Gastroesophageal sphincter (tissue), 4 donors: ENCODE data around the gene PIGA. TPM values are rescaled to one million over a fixed set of nuclear protein-coding genes. Genes with fewer than 3 reads are reported as not detected.
"Not testable (repeated sequence)": the region's sequence is repeated elsewhere in the genome, so short reads cannot be mapped to it uniquely, and the experiment has no call there.

ENCODE experiments used
- ATAC-seq: fragments of 150-250 bp; one replicate; pipeline ENCODE4 v1.9.1; 2016; ENCODE audit warnings: mild to moderate bottlenecking, moderate library complexity
- H3K27ac ChIP-seq, 4 donors: fragments of 200-600 bp; sonication (generic) in 3 of 4; 1 replicate in 3 of 4; 2 replicates in 1 of 4; pipeline ENCODE4 v1.5.1; 2016 to 2019
- H3K27me3 ChIP-seq: fragments of 200-600 bp; sonication (generic); one replicate; pipeline ENCODE4 v1.5.1; 2019
- H3K36me3 ChIP-seq, 2 donors: fragments of 200-600 bp; sonication (generic); one replicate each; pipeline ENCODE4 v1.5.1; 2019; ENCODE audit warnings: control low read depth in 1 of 2
- H3K4me1 ChIP-seq, 3 donors: fragments of 200-600 bp; sonication (generic); 1 replicate in 2 of 3; 2 replicates in 1 of 3; pipeline ENCODE4 v1.5.1; 2016 to 2019; ENCODE audit warnings: control low read depth in 2 of 3
- H3K4me3 ChIP-seq, 2 donors: fragments of 200-600 bp; sonication (generic); one replicate each; pipeline ENCODE4 v1.5.1; 2019; ENCODE audit warnings: mild to moderate bottlenecking in 1 of 2, moderate library complexity in 1 of 2
- H3K9me3 ChIP-seq, 3 donors: fragments of 200-600 bp; sonication (generic); one replicate each; pipeline ENCODE4 v1.5.1; 2017 to 2019; ENCODE audit warnings: control low read depth in 2 of 3
- EP300 ChIP-seq: sonication (generic); formaldehyde crosslinking; IDR thresholded peaks from one replicate; pipeline ENCODE4 v1.6.1; 2017; ENCODE audit warnings: antibody characterized with exemption, mild to moderate bottlenecking
- POLR2A ChIP-seq, 2 donors: fragments of 450-650 bp; IDR thresholded peaks; one replicate each; pipeline ENCODE4 v1.6.1; 2017; ENCODE audit warnings: antibody characterized with exemption in 2 of 2, mild to moderate bottlenecking in 2 of 2, moderate library complexity in 1 of 2
- POLR2AphosphoS5 ChIP-seq: sonication (generic); formaldehyde crosslinking; IDR thresholded peaks from one replicate; pipeline ENCODE4 v1.6.1; 2017; ENCODE audit warnings: antibody characterized with exemption
- whole genome bisulfite sequencing, 2 donors: methylation state at CpG; one replicate each; pipeline ENCODE4 v1.1.5; 2018; ENCODE audit warnings: low coverage in 1 of 2; 5-methylcytosine and 5-hydroxymethylcytosine counted together
- total RNA-seq, 4 donors: library from RNA; depleted of rRNA; stranded (reverse); fragments of >200 nt; gene quantifications; one replicate each; pipeline ENCODE4 v1.1.0, GENCODE V29; 2016
- TF ChIP-seq, protein P1 (sequence below), 4 experiments: fragments of 200-600 bp in 2 of 4; fragments of 450-650 bp in 2 of 4; sonication (generic) in 1 of 4; IDR thresholded peaks; one replicate each; pipeline ENCODE4 v1.5.1; 2017 to 2019; ENCODE audit warnings: antibody characterized with exemption in 4 of 4, mild to moderate bottlenecking in 2 of 4, moderate library complexity in 2 of 4

The PIGA gene
- total RNA-seq, 4 donors from 2014 or later = 5.6 to 10.4 (median 6.6) TPM

DNA sequence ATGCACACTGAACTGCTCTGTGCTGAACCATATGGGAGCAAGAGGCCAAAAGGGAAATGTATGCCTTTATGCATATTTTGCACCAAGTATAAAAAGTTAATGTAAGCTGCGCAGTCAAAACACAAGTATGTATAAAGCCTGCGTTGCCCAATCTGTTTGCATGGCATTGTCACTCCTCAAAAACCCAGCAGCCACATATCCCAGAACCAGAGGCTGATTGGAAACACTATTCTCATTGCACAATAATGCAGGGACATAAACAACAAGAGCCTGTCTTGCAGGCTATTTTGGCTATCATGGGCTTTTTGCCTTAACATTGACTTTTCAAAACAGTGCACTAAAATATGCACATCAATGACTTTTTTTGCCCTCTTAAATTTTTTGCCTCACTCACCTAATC is 60.4 kb downstream of the PIGA start:
- ATAC-seq = no peak
- Histone ChIP-seq H3K4me3 (no peak overlapping the region), H3K4me1 (no peaks in the 10 kb centered on the region), H3K9me3 (no peaks in the 10 kb centered on the region), H3K27ac (no peak overlapping the region), H3K27me3 (no peaks in the 10 kb centered on the region), H3K36me3 (no peaks in the 10 kb centered on the region)
- WGBS, 2 donors = 60% methylated on average over 1 of the region's 2 CpGs; no CpG with 5 or more reads in 1 of the 2 donors
- TF ChIP-seq POLR2AphosphoS5 (no peak), POLR2A (IDR thresholded peaks at IDR 0.05) (no peak), EP300 (no peak)
- TF ChIP-seq, protein P1, sequence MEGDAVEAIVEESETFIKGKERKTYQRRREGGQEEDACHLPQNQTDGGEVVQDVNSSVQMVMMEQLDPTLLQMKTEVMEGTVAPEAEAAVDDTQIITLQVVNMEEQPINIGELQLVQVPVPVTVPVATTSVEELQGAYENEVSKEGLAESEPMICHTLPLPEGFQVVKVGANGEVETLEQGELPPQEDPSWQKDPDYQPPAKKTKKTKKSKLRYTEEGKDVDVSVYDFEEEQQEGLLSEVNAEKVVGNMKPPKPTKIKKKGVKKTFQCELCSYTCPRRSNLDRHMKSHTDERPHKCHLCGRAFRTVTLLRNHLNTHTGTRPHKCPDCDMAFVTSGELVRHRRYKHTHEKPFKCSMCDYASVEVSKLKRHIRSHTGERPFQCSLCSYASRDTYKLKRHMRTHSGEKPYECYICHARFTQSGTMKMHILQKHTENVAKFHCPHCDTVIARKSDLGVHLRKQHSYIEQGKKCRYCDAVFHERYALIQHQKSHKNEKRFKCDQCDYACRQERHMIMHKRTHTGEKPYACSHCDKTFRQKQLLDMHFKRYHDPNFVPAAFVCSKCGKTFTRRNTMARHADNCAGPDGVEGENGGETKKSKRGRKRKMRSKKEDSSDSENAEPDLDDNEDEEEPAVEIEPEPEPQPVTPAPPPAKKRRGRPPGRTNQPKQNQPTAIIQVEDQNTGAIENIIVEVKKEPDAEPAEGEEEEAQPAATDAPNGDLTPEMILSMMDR (IDR thresholded peaks at IDR 0.05) = no peak

GRCh38 chrX:15273275-15273674 is 62.0 kb downstream of the PIGA start:
- not testable (repeated sequence) for H3K9me3 ChIP-seq, H3K36me3 ChIP-seq, ATAC-seq, H3K27ac ChIP-seq, H3K4me3 ChIP-seq, H3K27me3 ChIP-seq, H3K4me1 ChIP-seq
- 70 to 92% methylated on average over 5 to 7 of the region's 10 CpGs for WGBS, 2 donors

DNA sequence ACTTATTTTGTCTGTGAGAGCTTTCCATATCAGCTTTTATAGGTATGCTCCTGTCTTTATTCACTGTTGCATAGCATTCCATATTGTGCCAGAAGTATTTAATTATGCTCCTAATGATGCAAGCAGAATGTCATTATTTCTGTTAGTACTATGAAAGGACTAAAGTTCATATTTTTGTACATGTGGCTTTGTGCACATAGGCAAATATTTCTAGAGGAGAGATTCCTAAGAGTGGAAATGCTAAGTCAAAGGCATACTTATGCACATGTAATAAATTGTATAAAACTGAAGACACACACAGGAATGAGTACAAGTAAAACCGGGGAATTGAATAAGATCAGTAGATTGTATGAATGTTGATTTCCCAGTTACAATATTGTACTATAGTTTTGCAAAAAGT is 63.6 kb downstream of the PIGA start:
- TF ChIP-seq, protein P1 (IDR thresholded peaks at IDR 0.05) = no peak
- no peak for TF ChIP-seq EP300
- TF ChIP-seq POLR2A (IDR thresholded peaks at IDR 0.05) = no peak
- TF ChIP-seq POLR2AphosphoS5 = no peak
- no peak overlapping the region for H3K27ac ChIP-seq
- no peaks in the 10 kb centered on the region for H3K4me1 ChIP-seq
- H3K27me3 ChIP-seq = no peaks in the 10 kb centered on the region
- no peaks in the 10 kb centered on the region for H3K36me3 ChIP-seq
- no peaks in the 10 kb centered on the region for H3K9me3 ChIP-seq
- H3K4me3 ChIP-seq = no peak overlapping the region
- 63 to 90% methylated on average over 1 of the region's 1 CpG for WGBS, 2 donors
- ATAC-seq = no peak

DNA sequence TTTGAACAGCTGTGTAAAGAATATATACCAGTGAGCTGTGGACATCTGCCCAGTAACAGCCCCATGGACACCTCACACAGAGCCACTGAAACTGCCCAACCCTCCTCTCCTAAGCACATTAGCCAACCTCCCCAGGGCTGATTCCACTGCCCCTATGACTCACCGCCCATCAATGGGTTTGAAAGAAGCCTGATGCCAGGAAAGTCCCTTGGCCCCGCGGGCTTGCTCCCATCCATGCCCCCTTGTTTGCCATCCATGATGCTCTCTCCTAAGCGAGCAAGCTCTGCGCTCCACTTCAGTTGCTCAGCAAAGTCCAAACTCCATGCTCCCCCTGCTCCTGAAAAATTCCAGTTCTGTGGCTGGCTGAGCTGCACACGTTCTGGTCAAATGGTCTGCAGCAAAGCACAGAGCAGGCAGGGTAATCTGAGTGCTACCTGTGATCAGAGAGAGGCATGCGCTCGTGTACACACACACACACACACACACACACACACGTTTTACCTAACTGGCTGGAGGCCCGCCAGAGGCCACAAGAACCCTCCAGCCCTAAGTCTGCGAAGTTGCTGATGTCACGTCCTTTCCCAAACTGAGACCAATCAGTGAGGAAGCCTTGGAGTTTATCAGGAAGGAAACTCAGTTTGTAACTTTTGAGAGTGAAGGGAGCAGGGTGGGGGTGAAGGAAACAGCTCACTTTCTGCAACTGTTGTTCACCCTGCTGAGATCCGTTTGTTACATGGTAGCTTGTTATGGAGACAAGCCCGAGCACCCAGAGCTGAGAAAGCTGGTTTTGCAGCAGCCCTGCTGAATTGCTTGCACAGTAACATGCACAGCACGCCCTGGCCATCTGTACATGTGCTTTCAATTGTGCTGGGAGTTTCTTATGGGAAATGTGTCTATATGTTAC is 65.5 kb downstream of the PIGA start, which contains the start of gene ASB9:
Gene ASB9, minus strand, starts transcription at position 466 of the 904 bp plus-strand sequence. Its CDS starts 209 bp downstream, at position 257.
- 14 to 31% methylated on average over 2 of the region's 15 CpGs for WGBS, 2 donors
- H3K27ac ChIP-seq = peak within 1 kb of the TSS in 1 of 4 donors; percentile 4

More for the DNA sequence above, 65.5 kb downstream of the PIGA start, which contains the start of gene ASB9:
- H3K36me3 ChIP-seq = no peaks in the 10 kb centered on the region
- H3K9me3 ChIP-seq = no peaks in the 10 kb centered on the region
- no peaks in the 10 kb centered on the region for H3K4me1 ChIP-seq
- H3K4me3 ChIP-seq = peak within 1 kb of the TSS in 1 of 2 donors; percentile 23
- H3K27me3 ChIP-seq = no peaks in the 10 kb centered on the region
- ATAC-seq = peak; percentile 67
- TF ChIP-seq, protein P1 (IDR thresholded peaks at IDR 0.05) = no peak
- TF ChIP-seq POLR2AphosphoS5 (no peak), POLR2A (IDR thresholded peaks at IDR 0.05) (no peak), EP300 (no peak)

Other genes with a start within 250 kb of the PIGA start
- gene ASB9, start 65.4 kb downstream of the PIGA start, total RNA-seq = 1 to 10 TPM in 3 of 4 donors, not detected in 1; 1.2 to 4.4 (median 2.8) TPM
- under 1 TPM in 1 of 4 donors, not detected in 3; 0.67 TPM for gene ASB11, start 19.9 kb downstream of the PIGA start, total RNA-seq
- gene VEGFD, start 48.9 kb upstream of the PIGA start, total RNA-seq = 1 to 10 TPM; 3.2 to 8.6 (median 5.3) TPM
- 10 to 100 TPM; 14.7 to 30.4 (median 19.1) TPM for gene PIR, start 157.8 kb upstream of the PIGA start, total RNA-seq
- 1 to 10 TPM; 1.9 to 4.4 (median 2.9) TPM for gene BMX, start 165.3 kb upstream of the PIGA start, total RNA-seq